ENCODE results near the gene HNF4A.

DNA sequence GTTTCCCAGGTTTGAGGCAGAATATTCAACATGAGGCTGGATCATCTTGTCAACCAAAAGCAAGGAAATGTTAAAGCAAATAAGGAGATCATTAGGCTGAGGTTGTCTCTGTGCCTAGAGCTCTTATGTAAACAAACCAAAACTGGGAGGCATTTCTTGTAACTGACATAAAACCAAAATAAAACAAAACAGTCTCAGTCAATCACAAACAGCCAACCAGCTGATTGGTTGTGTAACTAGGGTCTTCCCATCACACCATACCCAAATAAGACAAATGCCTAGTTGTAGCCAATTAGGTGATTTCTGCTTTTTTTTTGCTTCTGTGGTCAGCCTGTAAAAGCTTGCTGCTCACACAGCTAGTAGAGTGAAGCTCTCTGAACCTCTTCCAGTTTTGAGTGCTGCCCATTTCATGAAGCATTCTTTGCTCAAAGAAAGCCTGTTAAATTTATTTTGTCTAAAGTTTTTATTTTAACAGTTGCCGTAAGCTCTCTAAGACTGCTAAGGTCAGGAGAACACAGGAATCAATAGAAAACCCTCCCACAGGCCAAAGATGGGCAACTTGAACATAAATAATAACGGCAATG, 35.6 kb upstream of the HNF4A start:
- TF ChIP-seq, protein P1, sequence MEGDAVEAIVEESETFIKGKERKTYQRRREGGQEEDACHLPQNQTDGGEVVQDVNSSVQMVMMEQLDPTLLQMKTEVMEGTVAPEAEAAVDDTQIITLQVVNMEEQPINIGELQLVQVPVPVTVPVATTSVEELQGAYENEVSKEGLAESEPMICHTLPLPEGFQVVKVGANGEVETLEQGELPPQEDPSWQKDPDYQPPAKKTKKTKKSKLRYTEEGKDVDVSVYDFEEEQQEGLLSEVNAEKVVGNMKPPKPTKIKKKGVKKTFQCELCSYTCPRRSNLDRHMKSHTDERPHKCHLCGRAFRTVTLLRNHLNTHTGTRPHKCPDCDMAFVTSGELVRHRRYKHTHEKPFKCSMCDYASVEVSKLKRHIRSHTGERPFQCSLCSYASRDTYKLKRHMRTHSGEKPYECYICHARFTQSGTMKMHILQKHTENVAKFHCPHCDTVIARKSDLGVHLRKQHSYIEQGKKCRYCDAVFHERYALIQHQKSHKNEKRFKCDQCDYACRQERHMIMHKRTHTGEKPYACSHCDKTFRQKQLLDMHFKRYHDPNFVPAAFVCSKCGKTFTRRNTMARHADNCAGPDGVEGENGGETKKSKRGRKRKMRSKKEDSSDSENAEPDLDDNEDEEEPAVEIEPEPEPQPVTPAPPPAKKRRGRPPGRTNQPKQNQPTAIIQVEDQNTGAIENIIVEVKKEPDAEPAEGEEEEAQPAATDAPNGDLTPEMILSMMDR (IDR thresholded peaks at IDR 0.05): no peak
- TF ChIP-seq EP300 (IDR thresholded peaks at IDR 0.05): no peak
- no peak for TF ChIP-seq POLR2AphosphoS5 (IDR thresholded peaks at IDR 0.05)

Measured in esophagus muscularis mucosa (tissue), 4 donors.